Measurements from ENCODE around the gene ISL2.

ISL2 gene

GRCh38 chr15:76338486-76339304, 2.1 kb downstream of the ISL2 start:
- Histone ChIP-seq H3K27me3 (ENCODE audit: low read depth, low read length) (no peaks in the 10 kb centered on the region), H4K20me1 (ENCODE audit: insufficient read depth, low read length) (peaks cover 18% of the 10 kb centered on the region; the same call in 1 of the 2 replicates), H3K27ac (ENCODE audit: low read length) (peak overlapping the region; percentile 70), H3K36me3 (replicated peaks; ENCODE audit: low read depth, low read length) (peaks cover 45% of the 10 kb centered on the region), H2AFZ (ENCODE audit: low read depth, low read length) (no peak overlapping the region), H3K79me2 (ENCODE audit: low read length) (peaks cover 64% of the 10 kb centered on the region), H3K4me2 (ENCODE audit: low read length) (peak overlapping the region; percentile 87), H3K9me3 (ENCODE audit: insufficient read depth, low read length) (no peaks in the 10 kb centered on the region), H3K4me1 (ENCODE audit: low read length) (peaks cover 27% of the 10 kb centered on the region), H3K4me3 (ENCODE audit: low read length) (peak overlapping the region; percentile 91), H3K9ac (ENCODE audit: low read length) (peak overlapping the region; percentile 86)
- no peak for TF ChIP-seq CTCF (IDR thresholded peaks at IDR 0.05; ENCODE audit: low read depth, low read length)
- TF ChIP-seq EZH2phosphoT487 (IDR thresholded peaks at IDR 0.05; ENCODE audit: low read depth): no peak

- Histone ChIP-seq H3K4me3 (ENCODE audit: low read length) (peak overlapping the region; percentile 91), H4K20me1 (ENCODE audit: insufficient read depth, low read length) (peaks cover 18% of the 10 kb centered on the region; the same call in 1 of the 2 replicates), H2AFZ (ENCODE audit: low read depth, low read length) (no peak overlapping the region), H3K79me2 (ENCODE audit: low read length) (peaks cover 72% of the 10 kb centered on the region), H3K27me3 (ENCODE audit: low read depth, low read length) (no peaks in the 10 kb centered on the region), H3K4me1 (ENCODE audit: low read length) (peaks cover 22% of the 10 kb centered on the region), H3K27ac (ENCODE audit: low read length) (peak overlapping the region; percentile 70; the same call in 1 of the 2 replicates), H3K9ac (ENCODE audit: low read length) (peak overlapping the region; percentile 86), H3K9me3 (ENCODE audit: insufficient read depth, low read length) (no peaks in the 10 kb centered on the region), H3K4me2 (ENCODE audit: low read length) (peak overlapping the region; percentile 87), H3K36me3 (replicated peaks; ENCODE audit: low read depth, low read length) (peaks cover 50% of the 10 kb centered on the region)
- TF ChIP-seq CTCF (IDR thresholded peaks at IDR 0.05; ENCODE audit: low read depth, low read length) (no peak), EZH2phosphoT487 (IDR thresholded peaks at IDR 0.05; ENCODE audit: low read depth) (no peak)
Observed at GRCh38 chr15:76339305-76340197, 3.0 kb downstream of the ISL2 start.

GRCh38 chr15:76340198-76340802, 3.7 kb downstream of the ISL2 start:
- peak overlapping the region; percentile 87 for H3K4me2 ChIP-seq (ENCODE audit: low read length)
- peaks cover 19% of the 10 kb centered on the region for H3K4me1 ChIP-seq (ENCODE audit: low read length)
- no peak overlapping the region for H3K9ac ChIP-seq (ENCODE audit: low read length)

More at GRCh38 chr15:76340198-76340802, 3.7 kb downstream of the ISL2 start:
- Histone ChIP-seq H3K27me3 (ENCODE audit: low read depth, low read length) (no peaks in the 10 kb centered on the region), H3K36me3 (replicated peaks; ENCODE audit: low read depth, low read length) (peaks cover 50% of the 10 kb centered on the region), H2AFZ (ENCODE audit: low read depth, low read length) (no peak overlapping the region), H3K4me3 (ENCODE audit: low read length) (peak overlapping the region; percentile 91), H4K20me1 (ENCODE audit: insufficient read depth, low read length) (peaks cover 18% of the 10 kb centered on the region; the same call in 1 of the 2 replicates), H3K79me2 (ENCODE audit: low read length) (peaks cover 75% of the 10 kb centered on the region), H3K9me3 (ENCODE audit: insufficient read depth, low read length) (no peaks in the 10 kb centered on the region), H3K27ac (ENCODE audit: low read length) (no peak overlapping the region)
- TF ChIP-seq EZH2phosphoT487 (IDR thresholded peaks at IDR 0.05; ENCODE audit: low read depth) (no peak), CTCF (IDR thresholded peaks at IDR 0.05; ENCODE audit: low read depth, low read length) (no peak)

Data from OCI-LY3 (cell line).